HFFc6 (cell line): Measurements from ENCODE around the gene FAM53B. TPM values are rescaled to one million over a fixed set of nuclear protein-coding genes. Genes with fewer than 3 reads are reported as not detected.

Experiments used
- DNase-seq: peaks from one replicate; pipeline ENCODE4 v3.0.0-alpha.2; 2018
- H3K27ac Mint-ChIP-seq: 2 replicates; pipeline ENCODE4 v1.8.0; 2020; ENCODE audit warnings: mild to moderate bottlenecking, mixed read lengths
- H3K27me3 Mint-ChIP-seq: 2 replicates; pipeline ENCODE4 v1.8.0; 2021; ENCODE audit warnings: mild to moderate bottlenecking, moderate library complexity, mixed read lengths; ENCODE audit not compliant: insufficient read depth
- H3K36me3 Mint-ChIP-seq: 2 replicates; pipeline ENCODE4 v1.8.0; 2021; ENCODE audit warnings: low read depth, mixed read lengths
- H3K4me1 Mint-ChIP-seq: 2 replicates; pipeline ENCODE4 v1.8.0; 2020; ENCODE audit warnings: low read depth, mixed read lengths
- H3K4me3 Mint-ChIP-seq: 2 replicates; pipeline ENCODE4 v1.8.0; 2020; ENCODE audit warnings: mild to moderate bottlenecking, moderate library complexity, mixed read lengths
- H3K9me3 Mint-ChIP-seq: 2 replicates; pipeline ENCODE4 v1.8.0; 2020; ENCODE audit warnings: mild to moderate bottlenecking, mixed read lengths
- CTCF ChIP-seq: fragments of 200-600 bp; sonication (generic); IDR thresholded peaks from 2 replicates; pipeline ENCODE4 v1.5.0; 2021; ENCODE audit warnings: antibody characterized with exemption, mild to moderate bottlenecking
- total RNA-seq, 6 experiments: library from RNA; stranded (reverse); fragmentation: NEBNext Ultra II Directional; extraction: Animal tissue kit (Norgen Biotek cat#: 25700); gene quantifications; 2 replicates in 1 of 6; 3 replicates in 5 of 6; pipeline ENCODE4 v1.2.3, GENCODE V29; 2021

Gene FAM53B
- total RNA-seq, 6 experiments from 2014 or later, result 9.3 to 10.6 (median 10.4) TPM

GRCh38 chr10:124737708-124738107 is 6.5 kb downstream of the FAM53B start:
- Mint-ChIP-seq H3K4me1 (peaks cover 41% of the 10 kb centered on the region), H3K27me3 (peaks cover 2% of the 10 kb centered on the region), H3K27ac (no peak overlapping the region), H3K36me3 (peaks cover 4% of the 10 kb centered on the region; the same call in 1 of the 2 replicates), H3K4me3 (no peak overlapping the region), H3K9me3 (no peaks in the 10 kb centered on the region)
- TF ChIP-seq CTCF, result no peak
- DNase-seq, result no peak

- H3K27ac Mint-ChIP-seq, result no peak overlapping the region
- H3K9me3 Mint-ChIP-seq, result no peaks in the 10 kb centered on the region
- TF ChIP-seq CTCF, result no peak
- H3K36me3 Mint-ChIP-seq, result peaks cover 5% of the 10 kb centered on the region; the same call in 1 of the 2 replicates
- H3K4me1 Mint-ChIP-seq, result peaks cover 36% of the 10 kb centered on the region
- H3K27me3 Mint-ChIP-seq, result no peaks in the 10 kb centered on the region; the same call in 1 of the 2 replicates
- no peak overlapping the region for H3K4me3 Mint-ChIP-seq
- DNase-seq, result no peak
Observed at GRCh38 chr10:124737221-124737620, 7.0 kb downstream of the FAM53B start.

- TF ChIP-seq CTCF, result no peak
- Mint-ChIP-seq H3K36me3 (peaks cover 5% of the 10 kb centered on the region; the same call in 1 of the 2 replicates), H3K9me3 (no peaks in the 10 kb centered on the region), H3K27me3 (no peaks in the 10 kb centered on the region; the same call in 1 of the 2 replicates), H3K4me3 (no peak overlapping the region), H3K4me1 (peaks cover 32% of the 10 kb centered on the region), H3K27ac (no peak overlapping the region)
- DNase-seq, result no peak
Observed at GRCh38 chr10:124736491-124737136, 7.6 kb downstream of the FAM53B start.

GRCh38 chr10:124735491-124736286 is 8.5 kb downstream of the FAM53B start:
- Mint-ChIP-seq H3K4me3 (no peak overlapping the region), H3K9me3 (no peaks in the 10 kb centered on the region), H3K36me3 (peaks cover 5% of the 10 kb centered on the region; the same call in 1 of the 2 replicates), H3K4me1 (peaks cover 23% of the 10 kb centered on the region), H3K27ac (no peak overlapping the region), H3K27me3 (no peaks in the 10 kb centered on the region; the same call in 1 of the 2 replicates)
- no peak for TF ChIP-seq CTCF
- no peak for DNase-seq

- H3K4me1 Mint-ChIP-seq, result peaks cover 11% of the 10 kb centered on the region
- peaks cover 9% of the 10 kb centered on the region for H3K36me3 Mint-ChIP-seq
- TF ChIP-seq CTCF, result no peak
- H3K9me3 Mint-ChIP-seq, result no peaks in the 10 kb centered on the region
- no peaks in the 10 kb centered on the region for H3K27me3 Mint-ChIP-seq
- DNase-seq, result no peak
- H3K27ac Mint-ChIP-seq, result no peak overlapping the region
- no peak overlapping the region for H3K4me3 Mint-ChIP-seq
Observed at GRCh38 chr10:124734311-124735166, 9.6 kb downstream of the FAM53B start.
